H9 (cell line): ENCODE results near the gene FAM24B. TPM values are rescaled to one million over a fixed set of nuclear protein-coding genes. Genes with fewer than 3 reads are reported as not detected.

Source experiments
- DNase-seq: peaks from one replicate; pipeline ENCODE4 v3.0.0-alpha.2; 2017
- H2AFZ ChIP-seq: one replicate; pipeline ENCODE4 v1.6.1; 2013; ENCODE audit warnings: mild to moderate bottlenecking, low read length, control low read depth, moderate library complexity
- H2AK5ac ChIP-seq: 2 replicates; pipeline ENCODE4 v1.6.1; 2013; ENCODE audit warnings: low read length, control low read depth, mixed read lengths; ENCODE audit not compliant: insufficient read length
- H2BK120ac ChIP-seq: one replicate; pipeline ENCODE4 v1.6.1; 2013; ENCODE audit warnings: low read depth, mild to moderate bottlenecking, low read length, control low read depth, inconsistent platforms; ENCODE audit not compliant: poor library complexity, severe bottlenecking
- H2BK12ac ChIP-seq: 2 replicates; pipeline ENCODE4 v1.6.1; 2013; ENCODE audit warnings: low read length, control low read depth, mixed read lengths, low read depth; ENCODE audit not compliant: insufficient read length
- H2BK15ac ChIP-seq: 2 replicates; pipeline ENCODE4 v1.6.1; 2013; ENCODE audit warnings: low read depth, low read length, control low read depth
- H2BK20ac ChIP-seq: one replicate; pipeline ENCODE4 v1.6.1; 2013; ENCODE audit warnings: low read depth, mild to moderate bottlenecking, low read length, control low read depth, inconsistent platforms; ENCODE audit not compliant: poor library complexity, severe bottlenecking
- H2BK5ac ChIP-seq: 2 replicates; pipeline ENCODE4 v1.6.1; 2013; ENCODE audit warnings: low read length, control low read depth, mixed read lengths; ENCODE audit not compliant: insufficient read length
- H3K14ac ChIP-seq: 2 replicates; pipeline ENCODE4 v1.6.1; 2013; ENCODE audit warnings: low read length, control low read depth; ENCODE audit not compliant: insufficient read depth
- H3K18ac ChIP-seq: 2 replicates; pipeline ENCODE4 v1.6.1; 2013; ENCODE audit warnings: low read depth, mild to moderate bottlenecking, mixed read lengths, low read length, control low read depth; ENCODE audit not compliant: insufficient read length
- H3K23ac ChIP-seq: 2 replicates; pipeline ENCODE4 v1.6.1; 2013; ENCODE audit warnings: low read length, control low read depth, mixed read lengths, low read depth; ENCODE audit not compliant: insufficient read length
- H3K23me2 ChIP-seq: 2 replicates; pipeline ENCODE4 v1.6.1; 2013; ENCODE audit warnings: low read depth, mild to moderate bottlenecking, mixed read lengths, low read length, control low read depth; ENCODE audit not compliant: insufficient read length, poor library complexity, severe bottlenecking
- H3K27ac ChIP-seq: 2 replicates; pipeline ENCODE4 v1.5.1; 2013; ENCODE audit warnings: low read length, control low read depth, mixed read lengths, low read depth; ENCODE audit not compliant: insufficient read length
- H3K27me3 ChIP-seq: 2 replicates; pipeline ENCODE4 v1.6.1; 2013; ENCODE audit warnings: low read length, control low read depth, inconsistent platforms; ENCODE audit not compliant: insufficient read depth
- H3K4ac ChIP-seq: 2 replicates; pipeline ENCODE4 v1.6.1; 2013; ENCODE audit warnings: low read depth, mild to moderate bottlenecking, control low read depth, inconsistent platforms, low read length, moderate library complexity
- H3K4me1 ChIP-seq: 2 replicates; pipeline ENCODE4 v1.6.1; 2013; ENCODE audit warnings: low read length, control low read depth, inconsistent platforms; ENCODE audit not compliant: insufficient read depth
- H3K4me2 ChIP-seq: 2 replicates; pipeline ENCODE4 v1.6.1; 2013; ENCODE audit warnings: low read length, control low read depth, mixed read lengths; ENCODE audit not compliant: insufficient read length, insufficient read depth
- H3K56ac ChIP-seq: 2 replicates; pipeline ENCODE4 v1.6.1; 2013; ENCODE audit warnings: low read depth, mild to moderate bottlenecking, mixed read lengths, low read length, control low read depth; ENCODE audit not compliant: insufficient read length
- H3K79me1 ChIP-seq: 2 replicates; pipeline ENCODE4 v1.6.1; 2013; ENCODE audit warnings: low read depth, mild to moderate bottlenecking, moderate library complexity, low read length, control low read depth, inconsistent platforms; ENCODE audit not compliant: insufficient read depth, poor library complexity, severe bottlenecking
- H3K79me2 ChIP-seq: 2 replicates; pipeline ENCODE4 v1.6.1; 2013; ENCODE audit warnings: low read length, control low read depth, inconsistent platforms; ENCODE audit not compliant: insufficient read depth
- H3K9ac ChIP-seq: 2 replicates; pipeline ENCODE4 v1.6.1; 2013; ENCODE audit warnings: low read length, control low read depth, mixed read lengths; ENCODE audit not compliant: insufficient read length; ENCODE audit errors: extremely low read depth
- H3K9me3 ChIP-seq: one replicate; pipeline ENCODE4 v1.6.1; 2013; ENCODE audit warnings: low read depth, low read length, inconsistent platforms; ENCODE audit not compliant: control insufficient read depth
- H3T11ph ChIP-seq: one replicate; pipeline ENCODE4 v1.6.1; 2013; ENCODE audit warnings: mild to moderate bottlenecking, low read length, control low read depth, inconsistent platforms
- H4K20me1 ChIP-seq: one replicate; pipeline ENCODE4 v1.6.1; 2013; ENCODE audit not compliant: control insufficient read depth, insufficient read length, insufficient read depth
- H4K5ac ChIP-seq: 2 replicates; pipeline ENCODE4 v1.6.1; 2013; ENCODE audit warnings: low read depth, mild to moderate bottlenecking, mixed read lengths, low read length, control low read depth; ENCODE audit not compliant: insufficient read length
- H4K8ac ChIP-seq: replicated peaks from 2 replicates; pipeline ENCODE4 v1.6.1; 2013; ENCODE audit warnings: low read length, control low read depth, mixed read lengths, low read depth; ENCODE audit not compliant: insufficient read length
- H4K91ac ChIP-seq: 2 replicates; pipeline ENCODE4 v1.6.1; 2013; ENCODE audit warnings: low read depth, mild to moderate bottlenecking, moderate library complexity, mixed read lengths, low read length, control low read depth; ENCODE audit not compliant: insufficient read length
- H3K27ac Mint-ChIP-seq, 3 experiments: 2 replicates in 2 of 3; 3 replicates in 1 of 3; pipeline ENCODE4 v1.8.0; 2020 to 2021; ENCODE audit warnings: mixed read lengths in 3 of 3, mild to moderate bottlenecking in 1 of 3, moderate library complexity in 1 of 3
- H3K27me3 Mint-ChIP-seq: 2 replicates; pipeline ENCODE4 v1.8.0; 2021; ENCODE audit warnings: low read depth, mild to moderate bottlenecking, moderate library complexity, mixed read lengths
- H3K36me3 Mint-ChIP-seq, 3 experiments: 2 replicates in 2 of 3; 3 replicates in 1 of 3; pipeline ENCODE4 v1.8.0; 2020 to 2021; ENCODE audit warnings: low read depth in 3 of 3, mixed read lengths in 3 of 3; ENCODE audit not compliant: insufficient read depth in 1 of 3
- H3K4me1 Mint-ChIP-seq, 2 experiments: 2 replicates each; pipeline ENCODE4 v1.8.0; 2020; ENCODE audit warnings: mixed read lengths in 2 of 2
- H3K4me3 Mint-ChIP-seq, 2 experiments: 2 replicates in 1 of 2; 3 replicates in 1 of 2; pipeline ENCODE4 v1.8.0; 2020 to 2021; ENCODE audit warnings: mild to moderate bottlenecking in 2 of 2, mixed read lengths in 2 of 2, moderate library complexity in 1 of 2
- H3K9me3 Mint-ChIP-seq, 2 experiments: 2 replicates in 1 of 2; 3 replicates in 1 of 2; pipeline ENCODE4 v1.8.0; 2020; ENCODE audit warnings: mild to moderate bottlenecking in 2 of 2, mixed read lengths in 2 of 2, moderate library complexity in 1 of 2
- CTCF ChIP-seq: fragments of 200-600 bp; sonication (generic); conservative IDR thresholded peaks from 3 replicates; pipeline ENCODE4 v1.8.0; 2021; ENCODE audit warnings: antibody characterized with exemption, mild to moderate bottlenecking
- WGBS: extraction: QIAGEN DNeasy Blood & Tissue Kit; methylation state at CpG from one replicate; pipeline ENCODE4 v1.1.7; 2013; ENCODE audit warnings: missing lambda C conversion rate, low lambda C conversion rate, mixed read lengths; ENCODE audit not compliant: insufficient read length; ENCODE audit errors: extremely low coverage; 5-methylcytosine and 5-hydroxymethylcytosine counted together
- total RNA-seq: library from RNA; stranded (reverse); gene quantifications from 2 replicates; pipeline ENCODE4 v1.2.1, GENCODE V29; 2021

FAM24B gene
- total RNA-seq, 1 experiment from 2014 or later = not detected

GRCh38 chr10:122863216-122864193, 15.9 kb downstream of the FAM24B start:
- Histone ChIP-seq H2AFZ (no peak overlapping the region), H2BK5ac (no peak overlapping the region), H2AK5ac (no peak overlapping the region), H4K20me1 (no peaks in the 10 kb centered on the region), H2BK12ac (no peak overlapping the region), H3K56ac (no peak overlapping the region), H3K14ac (no peak overlapping the region), H3K79me2 (no peaks in the 10 kb centered on the region), H3K9me3 (peaks cover 3% of the 10 kb centered on the region), H3K79me1 (no peaks in the 10 kb centered on the region), H3K23me2 (no peaks in the 10 kb centered on the region), H3K9ac (no peak overlapping the region), H3K4ac (no peak overlapping the region), H4K8ac (no peak overlapping the region), H2BK20ac (no peak overlapping the region), H3K4me2 (no peak overlapping the region), H3K27ac (no peak overlapping the region), H3K23ac (no peak overlapping the region), H3K27me3 (no peaks in the 10 kb centered on the region), H4K91ac (no peak overlapping the region), H3K4me1 (no peaks in the 10 kb centered on the region), H2BK120ac (no peak overlapping the region), H3T11ph (no peak overlapping the region), H3K18ac (no peak overlapping the region), H4K5ac (no peak overlapping the region), H2BK15ac (no peak overlapping the region)
- no peak for TF ChIP-seq CTCF
- Mint-ChIP-seq H3K9me3 (peaks cover 25 to 28% of the 10 kb centered on the region in 2 experiments), H3K27me3 (peaks cover 2% of the 10 kb centered on the region; the same call in 1 of the 2 replicates), H3K27ac (no peak overlapping the region), H3K4me1 (peaks cover 0 to 8% of the 10 kb centered on the region in 2 experiments; a peak in 2 of 4 replicates), H3K4me3 (no peak overlapping the region), H3K36me3 (peaks cover 16 to 23% (median 17%) of the 10 kb centered on the region in 3 experiments; a peak in 6 of 7 replicates)
- no peak for DNase-seq
- WGBS = no CpG with 5 or more reads among the region's 2 CpGs
